ENCODE results near the gene ZNF286A. TPM values are rescaled to one million over a fixed set of nuclear protein-coding genes. Genes with fewer than 3 reads are reported as not detected.
"Not testable (repeated sequence)": the region's sequence is repeated elsewhere in the genome, so short reads cannot be mapped to it uniquely, and the experiment has no call there.

Gene ZNF286A
- 38.8 and 47.8 TPM in 2 replicates for total RNA-seq (2016; rRNA removed; fragmentation: Illumina TruSeq; extraction: Trizol)
- total RNA-seq (2016; cell fraction: cytosol; rRNA removed; fragmentation: Illumina TruSeq; extraction: Trizol; ENCODE audit: low read depth), result 16.3 and 18.5 TPM in 2 replicates
- total RNA-seq (2016; cell fraction: insoluble cytoplasmic fraction; rRNA removed; fragmentation: Illumina TruSeq; extraction: Trizol), result 40.0 and 53.8 TPM in 2 replicates
- 35.9 and 37.8 TPM in 2 replicates for total RNA-seq (2016; cell fraction: membrane; rRNA removed; fragmentation: Illumina TruSeq; extraction: Trizol)
- total RNA-seq (2016; cell fraction: nucleus; rRNA removed; fragmentation: Illumina TruSeq; extraction: Trizol), result 29.4 and 35.5 TPM in 2 replicates
- 9.2 and 12.7 TPM in 2 replicates for polyA plus RNA-seq (2011; rRNA removed)
- 9.6 and 11.1 TPM in 2 replicates for polyA plus RNA-seq (2011; cell fraction: cytosol; rRNA removed)
- 11.6 and 13.0 TPM in 2 replicates for polyA plus RNA-seq (2011; cell fraction: nucleus; rRNA removed)
- 10.6 and 12.6 TPM in 2 replicates for polyA plus RNA-seq (2012)
- 18.5 and 19.8 TPM in 2 replicates for polyA plus RNA-seq (2016; cell fraction: cytosol; fragmentation: Illumina TruSeq; extraction: Trizol; ENCODE audit: low read depth)
- 32.0 and 32.7 TPM in 2 replicates for polyA plus RNA-seq (2016; cell fraction: insoluble cytoplasmic fraction; fragmentation: Illumina TruSeq; extraction: Trizol; ENCODE audit: low read depth)
- 20.7 and 25.3 TPM in 2 replicates for polyA plus RNA-seq (2016; cell fraction: membrane; fragmentation: Illumina TruSeq; extraction: Trizol; ENCODE audit: low read depth)
- 31.4 and 37.2 TPM in 2 replicates for polyA plus RNA-seq (2016; cell fraction: nucleus; fragmentation: Illumina TruSeq; extraction: Trizol; ENCODE audit: insufficient read depth, low read depth)
- 11.9 and 15.6 TPM in 2 replicates for polyA minus RNA-seq (2011; rRNA and poly(A)+ RNA removed; ENCODE audit: low replicate concordance)
- 10.8 and 16.4 TPM in 2 replicates for polyA minus RNA-seq (2011; cell fraction: cytosol; rRNA and poly(A)+ RNA removed)
- 17.6 and 30.1 TPM in 2 replicates for polyA minus RNA-seq (2011; cell fraction: nucleus; rRNA and poly(A)+ RNA removed)
- percentile 85 among the genes with signal in this experiment for Bru-seq, nascent RNA
- percentile 93 among the genes with signal in this experiment for BruChase-seq, experiment 1, labeled RNA remaining after a 6-hour chase
- BruChase-seq, experiment 2, labeled RNA remaining after a 2-hour chase, result percentile 95 among the genes with signal in this experiment
- long read RNA-seq, experiment 1, full-length matches to known transcripts, result 2 of 10 reads
- long read RNA-seq, experiment 1, partial matches to known transcripts, result 6 of 10 reads
- long read RNA-seq, experiment 1, other reads (novel, unspliced or antisense), result 2 of 10 reads
- long read RNA-seq, experiment 2, partial matches to known transcripts, result 2 of 2 reads
- long read RNA-seq, experiment 2, other reads (novel, unspliced or antisense), result 0 of 2 reads

- Histone ChIP-seq H3K4me3 (replicated peaks in 1 of 3; ENCODE audit: insufficient read depth in 1 of 3, low read depth in 2 of 3, low read length in 3 of 3) (peak within 1 kb of the TSS; percentile 55 to 73 (median 67)), H3K9ac (ENCODE audit: insufficient read depth, low read depth, low read length) (peak within 1 kb of the TSS; percentile 59), H2AFZ (ENCODE audit: low read length) (peak within 1 kb of the TSS; percentile 63), H3K4me2 (ENCODE audit: low read depth, low read length) (peak within 1 kb of the TSS; percentile 69)
- H3K36me3 ChIP-seq (replicated peaks in 1 of 2; ENCODE audit: control insufficient read depth in 1 of 2, insufficient read depth in 2 of 2, low read length in 2 of 2); H3K27ac ChIP-seq (ENCODE audit: extremely low read length, insufficient read depth, low read length); H3K9me3 ChIP-seq (ENCODE audit: low read length); intact Hi-C loops (cut with micrococcal nuclease; ENCODE audit: unreplicated experiment); CTCF ChIA-PET (ENCODE audit: low intra/inter-chr PET ratio, low total read pairs); H3K4me1 ChIP-seq (ENCODE audit: insufficient read depth, low read length); H4K20me1 ChIP-seq (ENCODE audit: insufficient read depth, low read length); BruUV-seq (replicated peaks); in situ Hi-C loops (cut with HindIII; ENCODE audit: extremely low pct_ligation_motif_present, low pct_unique_long_range_greater_than_20kb); H3K79me2 ChIP-seq (ENCODE audit: insufficient read depth, low read length); H3K27me3 ChIP-seq (ENCODE audit: control insufficient read depth in 1 of 2, insufficient read depth in 2 of 2, low read length in 2 of 2); TF ChIP-seq CREM (CRISPR knock-in tag; IDR thresholded peaks at IDR 0.05); NONO (IDR thresholded peaks at IDR 0.05): not testable (repeated sequence)
- WGBS (ENCODE audit: low lambda C conversion rate), result 3% methylated on average over 36 of the region's 44 CpGs
- POLR2A ChIA-PET, result interaction anchor here (1.2 kb wide), 1 partner anchor 300 kb away, joined by 7 read pairs; the partner anchor contains the start of genes TTC19 and ZSWIM7
- peak; percentile 99 for DNase-seq (ENCODE audit: low spot score)
- FAIRE-seq, result peak; percentile 98
- ATAC-seq, result peak; percentile 98
- peak; percentile 38; the same call in 1 of the 2 replicates for TF ChIP-seq RXRB (CRISPR knock-in tag; IDR thresholded peaks at IDR 0.05; ENCODE audit: borderline replicate concordance)
- TF ChIP-seq FOXA3 (CRISPR knock-in tag; IDR thresholded peaks at IDR 0.05), result peak; percentile 26; the same call in 1 of the 2 replicates
- TF ChIP-seq CREM (IDR thresholded peaks at IDR 0.05), result peak; percentile 75; the same call in 1 of the 2 replicates
- peak; percentile 97 for TF ChIP-seq THAP11 (CRISPR knock-in tag; IDR thresholded peaks at IDR 0.05)
- TF ChIP-seq GATAD1 (CRISPR knock-in tag; IDR thresholded peaks at IDR 0.05), result peak; percentile 67
- TF ChIP-seq NONO (CRISPR knock-in tag; conservative IDR thresholded peaks at IDR 0.05), result peak; percentile 60
- TF ChIP-seq ARNT2 (CRISPR knock-in tag; IDR thresholded peaks at IDR 0.05; ENCODE audit: low read depth), result peak; percentile 68; the same call in 1 of the 2 replicates
- peak; percentile 78 for TF ChIP-seq ELF1 (CRISPR knock-in tag; IDR thresholded peaks at IDR 0.05)
- 0 out of 2 replicates have a peak, but pooled peaks have one; percentile 28 for TF ChIP-seq PATZ1 (CRISPR knock-in tag; IDR thresholded peaks at IDR 0.05)
- peak; percentile 48 for TF ChIP-seq NFYC (CRISPR knock-in tag; IDR thresholded peaks at IDR 0.05)
- TF ChIP-seq, protein P1, sequence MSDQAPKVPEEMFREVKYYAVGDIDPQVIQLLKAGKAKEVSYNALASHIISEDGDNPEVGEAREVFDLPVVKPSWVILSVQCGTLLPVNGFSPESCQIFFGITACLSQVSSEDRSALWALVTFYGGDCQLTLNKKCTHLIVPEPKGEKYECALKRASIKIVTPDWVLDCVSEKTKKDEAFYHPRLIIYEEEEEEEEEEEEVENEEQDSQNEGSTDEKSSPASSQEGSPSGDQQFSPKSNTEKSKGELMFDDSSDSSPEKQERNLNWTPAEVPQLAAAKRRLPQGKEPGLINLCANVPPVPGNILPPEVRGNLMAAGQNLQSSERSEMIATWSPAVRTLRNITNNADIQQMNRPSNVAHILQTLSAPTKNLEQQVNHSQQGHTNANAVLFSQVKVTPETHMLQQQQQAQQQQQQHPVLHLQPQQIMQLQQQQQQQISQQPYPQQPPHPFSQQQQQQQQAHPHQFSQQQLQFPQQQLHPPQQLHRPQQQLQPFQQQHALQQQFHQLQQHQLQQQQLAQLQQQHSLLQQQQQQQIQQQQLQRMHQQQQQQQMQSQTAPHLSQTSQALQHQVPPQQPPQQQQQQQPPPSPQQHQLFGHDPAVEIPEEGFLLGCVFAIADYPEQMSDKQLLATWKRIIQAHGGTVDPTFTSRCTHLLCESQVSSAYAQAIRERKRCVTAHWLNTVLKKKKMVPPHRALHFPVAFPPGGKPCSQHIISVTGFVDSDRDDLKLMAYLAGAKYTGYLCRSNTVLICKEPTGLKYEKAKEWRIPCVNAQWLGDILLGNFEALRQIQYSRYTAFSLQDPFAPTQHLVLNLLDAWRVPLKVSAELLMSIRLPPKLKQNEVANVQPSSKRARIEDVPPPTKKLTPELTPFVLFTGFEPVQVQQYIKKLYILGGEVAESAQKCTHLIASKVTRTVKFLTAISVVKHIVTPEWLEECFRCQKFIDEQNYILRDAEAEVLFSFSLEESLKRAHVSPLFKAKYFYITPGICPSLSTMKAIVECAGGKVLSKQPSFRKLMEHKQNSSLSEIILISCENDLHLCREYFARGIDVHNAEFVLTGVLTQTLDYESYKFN (CRISPR knock-in tag; conservative IDR thresholded peaks at IDR 0.05), result peak; percentile 26; the same call in 1 of the 2 replicates
Observed at GRCh38 chr17:15699413-15699924, at the start of gene ZNF286A. TSS of gene ZNF286A (plus strand) at chr17:15699752. CDS start at chr17:15700330, 578 bp downstream.

All from HepG2 (cell line).